K562 (cell line): Measurements from ENCODE around the gene IPO9.

Experiments used
- CTCF ChIP-seq, 3 experiments: IDR thresholded peaks in 2 of 3; conservative IDR thresholded peaks in 1 of 3; 2 replicates each; pipeline ENCODE4 v1.5.1; 2011 to 2012; ENCODE audit warnings: low read length in 3 of 3, mild to moderate bottlenecking in 3 of 3, control low read depth in 2 of 3, improper control_type of control experiment in 1 of 3, inconsistent platforms in 1 of 3, low read depth in 1 of 3, mixed read lengths in 1 of 3, moderate library complexity in 1 of 3; ENCODE audit not compliant: insufficient read depth in 2 of 3
- FIP1L1 ChIP-seq: fragments of 200-400 bp; formaldehyde crosslinking; IDR thresholded peaks from 2 replicates; pipeline ENCODE4 v1.6.1; 2018; ENCODE audit warnings: mild to moderate bottlenecking, low read depth, low read length; ENCODE audit not compliant: poor library complexity, severe bottlenecking
- PHF8 ChIP-seq: fragments of 200-600 bp; sonication (generic); IDR thresholded peaks from 2 replicates; pipeline ENCODE4 v1.6.1; 2012; ENCODE audit warnings: mixed run types, mild to moderate bottlenecking, inconsistent platforms, low read length, moderate library complexity, borderline replicate concordance
- POLR2AphosphoS2 ChIP-seq: IDR thresholded peaks from 2 replicates; pipeline ENCODE4 v1.6.1; 2012; ENCODE audit warnings: low read length, improper control_type of control experiment
- PRPF4 ChIP-seq: fragments of 200-400 bp; formaldehyde crosslinking; IDR thresholded peaks from one replicate; pipeline ENCODE4 v1.6.1; 2017; ENCODE audit warnings: low read length, low read depth, mild to moderate bottlenecking; ENCODE audit not compliant: insufficient read depth, poor library complexity, severe bottlenecking
- ZNF146 ChIP-seq: IDR thresholded peaks from one replicate; pipeline ENCODE4 v1.6.1; 2018; ENCODE audit warnings: missing compliant biosample characterization; ENCODE audit not compliant: unreplicated experiment
- ZNF184 ChIP-seq: sonication (generic); formaldehyde crosslinking; IDR thresholded peaks from 2 replicates; pipeline ENCODE4 v1.5.0; 2020; ENCODE audit warnings: missing genetic modification reagents

GRCh38 chr1:201813226-201813625 lies 15.7 kb upstream of the IPO9 start:
- TF ChIP-seq FIP1L1 (no peak), ZNF146 (CRISPR knock-in tag) (no peak), PRPF4 (no peak), POLR2AphosphoS2 (no peak), ZNF184 (CRISPR knock-in tag) (no peak), PHF8 (no peak), CTCF (IDR thresholded peaks at IDR 0.05 in 2 of 3, conservative IDR thresholded peaks at IDR 0.05 in 1 of 3; ENCODE audit: insufficient read depth in 2 of 3, low read depth in 1 of 3, low read length in 3 of 3) (no peak)
